ENCODE measurements around the gene WDR5. TPM values are rescaled to one million over a fixed set of nuclear protein-coding genes. Genes with fewer than 3 reads are reported as not detected.

Gene WDR5
- total RNA-seq, 1 donor from 2014 or later = 18.5 TPM

DNA sequence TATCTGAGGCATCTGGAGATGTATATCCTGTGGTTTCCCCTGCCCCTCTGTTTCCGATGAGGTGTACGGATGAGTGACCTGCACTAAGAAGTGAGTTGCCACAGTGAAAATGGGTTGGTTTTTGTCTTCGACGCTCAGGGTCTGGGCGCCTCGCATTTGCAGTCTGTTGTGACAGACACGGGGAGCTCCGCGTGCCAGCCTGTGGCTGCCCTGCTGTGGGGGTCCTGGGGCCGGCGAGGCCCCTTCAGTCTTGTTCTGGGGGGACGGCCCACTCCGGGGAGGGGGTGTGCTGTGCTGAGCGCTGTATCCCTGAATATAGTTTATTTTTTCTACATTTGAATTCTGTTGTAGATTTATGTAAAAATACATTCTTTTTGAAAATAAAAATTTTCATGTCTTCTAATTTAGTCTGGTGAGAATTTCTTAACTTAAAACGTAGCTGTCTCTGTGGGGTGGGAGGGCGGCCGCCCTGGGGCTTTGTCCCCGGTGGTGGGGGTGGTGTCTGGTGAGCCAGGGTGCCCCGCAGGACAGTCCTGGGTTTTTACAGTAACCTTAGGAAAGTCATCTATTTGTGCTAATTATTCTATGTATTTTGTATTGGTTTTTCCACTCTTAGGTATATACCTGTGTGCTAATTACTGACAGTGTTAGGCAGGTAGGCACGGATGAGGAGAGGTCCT, 23.8 kb downstream of the WDR5 start:
- DNase-seq = no peak

DNA sequence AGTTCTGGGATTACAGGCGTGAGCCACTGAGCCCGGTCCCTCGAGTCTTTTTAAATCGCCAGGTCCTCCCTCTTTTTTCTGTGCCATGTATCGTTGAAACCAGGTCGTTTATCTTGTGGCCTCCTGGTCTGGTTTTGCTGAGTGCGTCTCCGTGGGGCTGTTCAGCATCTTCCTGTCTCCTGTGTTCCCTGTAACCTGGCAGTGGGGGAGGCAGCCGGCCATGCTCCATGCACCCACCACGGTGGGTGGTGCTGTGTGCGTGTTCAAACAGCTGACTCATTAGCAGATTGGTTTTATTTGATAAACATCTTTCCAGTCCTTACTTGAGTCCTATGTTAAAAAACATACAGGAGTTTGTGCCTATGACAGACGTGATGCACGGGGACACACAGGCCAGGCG, 25.8 kb downstream of the WDR5 start:
- DNase-seq = no peak

DNA sequence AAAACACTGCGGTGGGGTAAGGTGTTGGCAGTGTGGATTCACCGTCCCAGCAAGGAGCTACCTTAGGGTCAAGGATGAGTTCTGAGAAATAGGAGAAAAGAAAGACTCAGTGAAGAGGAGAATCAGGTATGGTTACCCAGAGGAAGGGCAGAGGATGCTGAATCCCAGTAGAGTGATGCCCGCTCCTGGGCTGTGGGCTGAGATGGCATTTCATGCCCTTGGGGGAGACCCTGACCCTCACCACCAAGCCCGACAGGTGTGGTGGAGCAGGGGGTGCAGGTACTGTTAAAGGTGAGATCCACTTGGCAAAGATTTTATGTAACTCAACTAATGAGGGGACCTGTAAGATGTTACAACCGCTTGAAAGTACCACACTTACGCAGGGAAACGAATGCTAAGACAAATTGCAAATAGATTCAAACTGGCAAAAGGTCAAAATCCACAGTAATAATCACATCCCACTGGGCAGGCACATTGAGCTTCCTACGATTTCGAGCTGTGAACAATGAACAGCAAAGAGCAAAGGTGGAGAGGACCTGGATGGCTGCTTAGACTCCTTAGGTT, 26.4 kb downstream of the WDR5 start:
- no peak for DNase-seq

DNA sequence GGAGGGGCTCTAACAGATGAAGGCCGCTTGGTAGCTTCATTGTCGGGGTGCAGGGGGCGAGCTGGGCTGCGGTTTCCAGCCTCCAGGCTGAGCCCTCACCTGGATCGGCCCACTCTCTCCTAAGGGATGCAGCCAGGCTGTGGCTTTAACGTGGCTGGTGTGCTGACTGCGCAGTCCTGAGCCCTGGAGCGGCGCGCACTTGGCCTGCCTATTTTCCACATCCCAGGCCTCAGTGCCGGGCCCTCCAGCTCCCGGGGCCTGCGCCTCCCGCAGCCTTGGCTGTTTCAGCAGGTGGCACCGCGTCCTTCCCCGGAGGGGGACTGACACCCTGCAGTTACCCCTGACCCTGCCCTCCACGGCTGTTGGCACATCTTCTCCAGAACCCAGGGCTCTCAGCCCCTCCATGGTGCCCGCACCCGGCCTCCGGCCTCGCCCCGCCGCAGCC, 27.1 kb downstream of the WDR5 start:
- DNase-seq = no peak

- peak; percentile 66 for DNase-seq
Observed at GRCh38 chr9:134163371-134164196, 27.7 kb downstream of the WDR5 start.

- no peak for DNase-seq
Observed at GRCh38 chr9:134164879-134165278, 29.0 kb downstream of the WDR5 start.

- peak; percentile 45 for DNase-seq
Observed at GRCh38 chr9:134165357-134166315, 29.8 kb downstream of the WDR5 start.

GRCh38 chr9:134166374-134166773, 30.5 kb downstream of the WDR5 start:
- DNase-seq = no peak

DNA sequence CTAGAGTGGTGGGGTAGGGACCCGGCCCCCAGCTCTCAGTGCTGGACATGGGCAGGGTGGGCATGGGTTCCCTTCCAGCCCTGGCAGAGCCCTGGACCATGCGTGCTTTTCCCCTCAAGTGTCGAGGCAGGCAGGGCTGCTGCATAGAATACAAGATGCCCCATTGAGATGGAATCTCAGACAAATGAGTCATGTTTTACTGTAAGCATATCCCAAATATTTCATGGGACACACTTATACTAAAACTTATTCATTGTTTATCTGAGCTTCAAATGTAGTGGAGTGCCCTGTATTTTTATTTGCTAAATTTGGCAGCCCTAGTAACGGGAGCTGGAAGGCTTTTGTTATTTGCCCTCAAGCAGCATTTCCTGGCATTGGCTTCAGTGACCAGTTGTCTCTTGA, 31.6 kb downstream of the WDR5 start:
- DNase-seq = no peak

GRCh38 chr9:134168757-134169550, 33.1 kb downstream of the WDR5 start:
- no peak for DNase-seq

DNA sequence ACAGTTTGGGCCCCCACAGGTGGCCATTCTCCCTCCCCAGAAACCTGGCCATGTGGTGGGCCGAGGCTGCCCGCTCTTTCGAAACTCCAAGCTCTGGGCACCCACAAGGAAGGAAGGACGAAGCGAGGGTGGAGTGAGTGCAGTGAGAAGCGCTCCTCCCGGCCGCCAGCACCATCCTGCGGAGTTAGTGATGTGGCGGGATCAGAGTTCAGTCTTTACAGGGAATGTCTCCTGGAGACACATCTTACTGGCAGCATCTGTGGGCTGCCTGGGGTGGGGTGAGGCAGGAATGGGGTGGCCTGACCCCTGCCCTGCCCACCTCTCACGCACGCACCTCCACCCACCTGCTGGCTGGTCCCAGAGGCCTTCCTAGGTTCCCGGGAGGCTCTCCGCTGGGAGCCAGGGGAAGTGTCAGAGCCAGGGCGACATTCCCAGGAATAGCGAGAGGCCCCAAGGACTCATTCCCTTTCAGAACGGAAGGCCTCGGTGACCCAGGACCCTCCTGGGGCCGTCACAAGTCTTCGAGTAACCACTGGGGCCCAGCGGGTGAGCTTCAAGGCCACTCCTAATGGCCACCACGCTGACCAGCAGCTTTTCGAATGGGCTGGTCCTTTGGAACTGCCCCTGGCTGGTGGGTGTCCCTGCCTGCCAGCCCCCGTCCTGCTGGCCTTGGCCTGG, 34.0 kb downstream of the WDR5 start:
- DNase-seq = no peak

GRCh38 chr9:134170532-134171315, 34.8 kb downstream of the WDR5 start:
- no peak for DNase-seq

DNA sequence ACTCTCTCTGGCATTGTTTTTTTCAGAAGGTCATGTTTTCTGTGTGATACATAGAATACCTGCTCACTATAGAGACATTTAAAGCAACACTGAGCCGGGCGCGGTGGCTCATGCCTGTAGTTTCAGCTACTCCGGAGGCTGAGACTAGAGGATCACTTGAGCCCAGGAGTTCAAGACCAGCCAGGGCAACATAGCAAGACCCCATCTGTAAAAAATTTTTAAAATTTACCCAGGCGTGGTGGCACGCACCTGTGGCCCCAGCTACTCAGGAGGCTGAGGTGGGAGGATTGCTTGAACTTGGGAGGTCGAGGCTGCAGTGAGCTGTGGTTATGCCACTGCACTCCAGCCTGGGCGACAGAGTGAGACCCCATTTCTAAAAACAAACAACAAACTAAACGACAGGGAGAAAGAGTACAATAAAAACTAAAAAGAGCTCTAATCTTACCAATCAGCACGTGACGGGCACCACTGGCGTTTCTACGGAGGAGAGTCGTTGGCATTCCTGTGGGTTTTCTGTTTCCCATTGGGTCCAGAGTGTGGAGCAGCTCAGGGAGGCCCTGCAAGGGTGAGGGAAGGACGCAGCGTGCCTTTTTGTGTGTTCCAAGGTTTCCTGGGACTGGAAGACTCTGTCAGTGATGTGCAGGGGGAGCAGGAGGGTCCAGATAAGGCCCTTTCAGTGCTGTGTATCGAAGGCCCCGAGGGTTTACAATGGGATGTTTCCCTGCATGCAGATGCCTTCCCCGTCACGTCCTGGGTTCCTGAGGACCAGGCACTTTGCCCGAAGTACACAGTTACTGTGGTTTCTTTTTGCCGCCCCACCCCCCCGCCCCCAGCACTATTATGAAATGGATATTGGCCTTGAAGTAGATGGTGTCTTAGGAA, 35.7 kb downstream of the WDR5 start:
- DNase-seq = no peak

DNA sequence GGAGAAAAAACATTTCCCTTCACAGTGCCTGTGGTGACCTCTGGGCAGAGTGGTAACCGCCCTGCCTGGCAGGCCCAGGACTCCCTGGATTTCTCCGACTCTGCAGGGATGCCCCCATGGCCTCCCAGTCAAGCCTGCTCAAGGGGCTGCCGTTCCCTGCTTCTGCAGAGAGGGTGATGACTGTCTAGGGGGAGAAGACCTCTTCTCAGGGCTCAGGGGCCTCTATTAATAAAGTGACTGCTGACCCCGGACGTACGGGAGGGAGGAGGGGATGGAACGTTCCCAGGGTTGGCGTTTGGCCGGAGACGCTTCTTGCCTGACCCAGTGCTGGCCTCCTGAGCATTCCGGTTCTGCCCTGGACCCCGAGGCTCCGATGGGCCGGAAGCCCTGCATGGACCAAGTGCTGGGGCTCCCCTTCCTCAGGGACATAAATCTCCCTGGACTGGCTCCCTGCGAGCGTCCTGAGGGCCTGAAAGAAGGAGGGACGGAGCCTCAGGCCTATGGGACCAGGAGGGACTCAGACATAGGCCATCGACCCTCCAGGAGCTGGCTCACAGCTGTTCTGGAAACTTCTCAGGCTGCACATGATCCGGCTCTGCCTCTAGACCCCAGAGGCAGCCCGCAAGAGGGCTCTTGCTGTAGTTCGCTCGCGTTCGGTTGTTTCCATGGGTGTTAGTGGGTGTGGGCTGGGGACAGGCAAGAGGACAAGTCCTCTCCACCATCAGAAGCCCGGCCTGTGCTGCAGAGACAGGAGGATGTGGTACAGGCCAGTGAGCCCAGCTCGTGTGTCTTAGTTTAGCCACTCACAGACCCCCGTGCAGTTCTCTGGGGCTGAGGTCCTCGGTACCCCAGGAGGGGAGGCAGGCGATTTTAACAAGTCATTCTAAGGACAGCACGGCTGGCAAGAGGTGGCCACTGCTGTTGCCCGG, 36.6 kb downstream of the WDR5 start:
- no peak for DNase-seq

DNA sequence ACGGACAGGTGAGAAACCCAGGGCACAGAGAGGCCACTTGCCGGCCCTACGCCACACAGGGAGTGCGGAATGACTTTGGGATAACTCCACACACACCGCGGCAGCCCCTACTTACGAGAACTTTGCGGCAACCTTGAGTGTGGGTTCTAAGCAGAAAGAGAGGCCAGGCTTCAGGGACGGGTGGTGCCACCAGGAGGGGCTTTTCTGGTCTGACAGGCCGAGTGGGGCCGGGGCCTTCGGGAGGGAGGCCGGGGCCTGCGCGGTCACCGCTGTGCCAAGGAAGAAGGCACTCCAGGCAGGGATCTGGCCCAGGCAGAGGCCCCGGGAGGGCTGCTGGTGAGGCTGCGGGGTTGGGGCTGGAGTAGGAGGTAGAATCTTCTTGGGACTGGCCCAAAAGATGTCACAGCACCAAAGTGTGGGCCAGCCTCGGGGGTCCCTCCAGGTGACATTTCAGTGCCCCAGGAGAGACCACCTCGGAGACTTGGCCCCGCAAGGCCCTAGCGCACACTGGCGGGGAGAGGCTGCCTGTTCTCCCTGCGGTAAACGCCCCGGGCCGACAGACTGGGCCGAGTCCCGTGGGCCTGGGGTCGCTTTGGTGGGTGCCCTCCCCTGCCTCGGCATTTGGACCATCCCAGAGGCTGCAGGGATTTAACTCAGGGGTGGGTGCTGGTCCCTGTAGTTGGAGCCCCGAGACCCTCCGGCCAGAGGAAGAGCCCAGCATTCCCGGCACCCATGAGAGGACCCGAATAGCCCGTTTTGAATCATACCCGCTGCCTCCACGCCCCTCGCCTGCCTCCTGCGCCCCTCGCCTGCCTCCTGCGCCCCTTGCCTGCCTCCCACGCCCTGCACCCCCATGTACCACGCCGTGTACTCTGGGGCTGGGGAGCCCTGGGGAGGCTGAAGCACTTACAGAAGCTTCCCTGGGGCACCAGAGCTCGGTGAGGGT, 37.5 kb downstream of the WDR5 start:
- no peak for DNase-seq

GRCh38 chr9:134174073-134174449, 38.2 kb downstream of the WDR5 start:
- DNase-seq = no peak

Data from dermis blood vessel endothelial cell (primary cell).